ENCODE data around the gene INO80E. TPM values are rescaled to one million over a fixed set of nuclear protein-coding genes. Genes with fewer than 3 reads are reported as not detected.
A peak's percentile ranks its signal among the peaks of the same experiment; 100 is the strongest.

Gene INO80E
- total and polyA plus RNA-seq, 8 donors: 42.1 to 59.6 (median 51.6) TPM

GRCh38 chr16:29974291-29975133 lies 21.5 kb upstream of the INO80E start:
- peak overlapping the region; percentile 88 to 91 for H3K27ac ChIP-seq
- peak; percentile 21 for ATAC-seq
- peaks cover 29 to 47% of the 10 kb centered on the region in 2 donors for H3K4me1 ChIP-seq
- no peaks in the 10 kb centered on the region for H3K9me3 ChIP-seq
- DNase-seq: peak in 3 of 4 donors; percentile 43 to 81 (median 54)
- peak overlapping the region; percentile 81 to 97 for H3K4me3 ChIP-seq
- H3K36me3 ChIP-seq: peaks cover 0 to 42% of the 10 kb centered on the region in 2 donors
- intact Hi-C loops (cut with DNase I): no loop called here
- TF ChIP-seq CTCF (IDR thresholded peaks at IDR 0.05): no peak
- H3K27me3 ChIP-seq: no peaks in the 10 kb centered on the region

- DNase-seq (no peak), ATAC-seq (no peak)
- intact Hi-C loops (cut with DNase I): no loop called here
- no peaks in the 10 kb centered on the region for H3K9me3 ChIP-seq
- H3K27ac ChIP-seq: peak overlapping the region; percentile 88 to 91
- peak overlapping the region; percentile 81 to 97 for H3K4me3 ChIP-seq
- peaks cover 29 to 47% of the 10 kb centered on the region in 2 donors for H3K4me1 ChIP-seq
- peaks cover 0 to 42% of the 10 kb centered on the region in 2 donors for H3K36me3 ChIP-seq
- no peaks in the 10 kb centered on the region for H3K27me3 ChIP-seq
- no peak for TF ChIP-seq CTCF (IDR thresholded peaks at IDR 0.05)
Observed at GRCh38 chr16:29975134-29975538, 20.9 kb upstream of the INO80E start.

- ATAC-seq (peak; percentile 1), DNase-seq (peak in 1 of 4 donors; percentile 34)
- no peak for TF ChIP-seq CTCF (IDR thresholded peaks at IDR 0.05)
- Histone ChIP-seq H3K4me1 (peaks cover 29 to 47% of the 10 kb centered on the region in 2 donors), H3K27ac (peak overlapping the region; percentile 88 to 91), H3K9me3 (no peaks in the 10 kb centered on the region), H3K36me3 (peaks cover 0 to 44% of the 10 kb centered on the region in 2 donors), H3K27me3 (no peaks in the 10 kb centered on the region), H3K4me3 (peak overlapping the region; percentile 81 to 97)
- intact Hi-C loops (cut with DNase I): no loop called here
Observed at GRCh38 chr16:29975811-29976511, 20.1 kb upstream of the INO80E start.

GRCh38 chr16:29977063-29977825 lies 18.8 kb upstream of the INO80E start:
- Histone ChIP-seq H3K36me3 (peaks cover 0 to 47% of the 10 kb centered on the region in 2 donors), H3K4me3 (peak overlapping the region in 1 of 2 donors; percentile 97), H3K9me3 (no peaks in the 10 kb centered on the region), H3K27ac (peak overlapping the region; percentile 9 to 91), H3K27me3 (no peaks in the 10 kb centered on the region), H3K4me1 (peaks cover 29 to 47% of the 10 kb centered on the region in 2 donors)
- no peak for TF ChIP-seq CTCF (IDR thresholded peaks at IDR 0.05)
- no peak for DNase-seq
- intact Hi-C loops (cut with DNase I): no loop called here
- ATAC-seq: no peak
